AML-193 (cell line): ENCODE measurements around the gene FTCD.

Source experiments
- DNase-seq, 2 experiments: peaks; one replicate each; lab custom pipeline; 2025; lab: John Stamatoyannopoulos, UW

Gene FTCD

DNA sequence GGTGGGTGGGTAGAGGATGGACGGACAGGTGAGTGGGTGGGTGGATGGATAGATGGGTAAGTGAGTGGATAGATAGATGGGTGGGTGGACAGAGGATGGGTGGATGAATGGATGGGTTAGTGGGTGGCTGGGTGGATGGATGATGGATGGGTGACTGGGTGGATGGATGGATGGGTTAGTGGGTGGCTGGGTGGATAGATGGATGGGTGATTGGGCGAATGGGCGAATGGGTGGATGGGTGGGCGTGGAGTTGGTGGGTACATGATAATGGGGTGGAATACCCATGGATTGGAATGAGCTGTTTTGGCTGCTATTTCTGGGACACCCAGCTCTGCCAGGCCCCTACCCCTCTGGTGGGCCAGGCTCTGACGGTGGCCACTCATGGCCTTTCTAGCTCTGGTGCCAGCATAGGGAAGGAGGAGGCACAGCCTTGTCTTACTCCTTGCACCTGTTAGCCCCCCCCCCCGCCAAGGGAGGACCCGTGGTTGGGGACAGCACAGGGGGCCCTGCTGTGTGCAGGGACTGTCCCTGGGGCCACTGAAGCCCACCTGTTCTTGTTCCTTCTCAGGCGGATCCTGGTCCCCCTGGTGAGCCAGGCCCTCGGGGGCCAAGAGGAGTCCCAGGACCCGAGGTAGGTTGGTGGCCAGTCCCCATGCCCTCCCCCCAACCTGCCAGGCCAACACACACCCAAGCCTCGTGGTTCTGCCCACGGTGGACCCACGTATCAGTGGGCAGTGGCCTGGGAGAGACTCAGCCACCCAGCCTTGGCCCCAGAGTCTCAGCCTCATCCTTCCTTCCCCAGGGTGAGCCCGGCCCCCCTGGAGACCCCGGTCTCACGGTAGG is 31.1 kb downstream of the FTCD start:
- DNase-seq, result no peak

GRCh38 chr21:46122758-46123683 is 32.4 kb downstream of the FTCD start:
- no peak for DNase-seq

GRCh38 chr21:46122237-46122671 is 33.1 kb downstream of the FTCD start:
- DNase-seq, result no peak

DNA sequence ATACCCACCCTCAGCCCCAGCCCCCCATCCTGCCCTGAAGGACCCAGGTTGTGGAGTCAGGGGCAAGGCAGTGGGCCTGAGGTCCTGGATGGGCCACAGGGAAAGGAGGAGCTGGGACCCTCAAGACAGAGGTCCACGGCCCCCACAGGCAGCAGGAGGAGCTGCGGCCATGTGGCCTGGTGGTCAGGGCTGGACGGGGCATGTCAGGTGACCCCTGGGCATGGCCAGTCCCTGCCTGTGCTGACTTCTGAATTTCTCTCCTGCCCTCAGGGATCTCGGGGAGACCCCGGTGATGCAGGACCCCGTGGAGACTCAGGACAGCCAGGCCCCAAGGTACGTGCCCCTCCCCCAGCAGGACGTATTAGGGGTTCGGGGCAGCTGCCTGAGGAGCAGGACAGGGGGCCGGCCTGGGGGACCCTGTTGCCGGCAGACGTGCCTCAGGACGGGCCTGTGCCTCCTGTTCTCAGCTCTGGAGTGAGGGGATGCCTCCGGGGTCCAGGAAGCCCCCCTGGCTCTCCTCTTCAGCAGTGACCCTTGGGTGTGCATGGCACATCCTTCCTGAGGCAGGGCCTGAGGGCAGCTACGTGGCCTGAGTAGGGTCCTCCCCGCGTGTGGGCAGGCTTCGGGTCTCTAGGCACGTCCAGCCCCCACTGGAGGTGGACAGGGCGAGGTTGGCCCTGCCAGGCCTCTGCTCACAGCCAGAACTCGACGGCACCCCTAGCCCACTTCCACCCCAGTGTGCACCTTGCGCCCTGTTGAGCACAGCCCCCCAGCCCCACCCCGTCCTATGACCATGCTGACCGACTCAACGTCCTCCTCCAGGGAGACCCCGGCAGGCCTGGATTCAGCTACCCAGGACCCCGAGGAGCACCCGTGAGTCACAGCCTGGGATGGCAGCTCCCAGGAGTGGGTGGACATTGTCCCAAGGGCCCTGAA is 33.8 kb downstream of the FTCD start:
- DNase-seq, result no peak

DNA sequence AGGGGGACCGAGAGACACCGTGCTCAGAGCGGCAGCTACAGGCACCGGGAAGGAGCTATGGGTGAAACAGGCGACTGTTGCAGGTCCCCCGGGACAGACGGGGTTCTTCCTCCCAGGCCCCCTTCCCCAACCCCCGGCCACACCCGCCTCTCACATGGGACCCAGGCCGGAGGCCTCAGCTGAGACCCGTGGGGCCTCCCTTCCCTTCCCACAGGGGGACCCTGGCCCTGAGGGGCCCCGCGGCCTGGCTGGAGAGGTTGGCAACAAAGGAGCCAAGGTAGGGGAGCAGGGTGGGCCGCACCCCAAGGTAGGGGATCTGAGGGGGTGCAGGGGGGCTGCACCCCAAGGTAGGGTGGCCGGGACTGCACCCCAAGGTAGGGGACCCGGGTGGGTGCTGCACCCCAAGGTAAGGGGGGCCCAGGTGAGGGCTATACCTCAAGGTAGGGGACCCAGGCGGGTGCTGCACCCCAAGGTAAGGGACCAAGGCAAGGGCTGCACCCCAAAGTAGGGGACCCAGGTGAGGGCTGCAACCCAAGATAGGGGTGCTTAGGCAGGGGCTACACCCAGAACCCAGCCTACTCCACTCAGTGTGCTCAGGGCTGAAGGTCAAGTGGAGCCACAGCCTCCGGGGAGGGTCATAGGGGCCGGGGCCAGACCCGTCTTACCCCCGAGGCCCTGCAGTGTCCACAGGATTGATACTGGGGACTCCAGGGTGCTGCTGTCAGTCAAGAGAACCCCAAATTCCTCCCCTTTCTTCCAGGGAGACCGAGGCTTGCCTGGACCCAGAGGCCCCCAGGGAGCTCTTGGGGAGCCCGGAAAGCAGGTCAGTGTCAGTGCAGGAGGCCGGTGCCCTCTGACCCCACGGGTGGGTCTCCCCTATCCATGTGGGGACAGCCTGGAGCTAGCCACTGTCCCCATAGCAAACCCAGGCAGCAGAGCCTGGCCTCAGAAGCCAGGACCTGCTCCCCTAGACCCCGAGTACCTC is 34.8 kb downstream of the FTCD start:
- no peak for DNase-seq

DNA sequence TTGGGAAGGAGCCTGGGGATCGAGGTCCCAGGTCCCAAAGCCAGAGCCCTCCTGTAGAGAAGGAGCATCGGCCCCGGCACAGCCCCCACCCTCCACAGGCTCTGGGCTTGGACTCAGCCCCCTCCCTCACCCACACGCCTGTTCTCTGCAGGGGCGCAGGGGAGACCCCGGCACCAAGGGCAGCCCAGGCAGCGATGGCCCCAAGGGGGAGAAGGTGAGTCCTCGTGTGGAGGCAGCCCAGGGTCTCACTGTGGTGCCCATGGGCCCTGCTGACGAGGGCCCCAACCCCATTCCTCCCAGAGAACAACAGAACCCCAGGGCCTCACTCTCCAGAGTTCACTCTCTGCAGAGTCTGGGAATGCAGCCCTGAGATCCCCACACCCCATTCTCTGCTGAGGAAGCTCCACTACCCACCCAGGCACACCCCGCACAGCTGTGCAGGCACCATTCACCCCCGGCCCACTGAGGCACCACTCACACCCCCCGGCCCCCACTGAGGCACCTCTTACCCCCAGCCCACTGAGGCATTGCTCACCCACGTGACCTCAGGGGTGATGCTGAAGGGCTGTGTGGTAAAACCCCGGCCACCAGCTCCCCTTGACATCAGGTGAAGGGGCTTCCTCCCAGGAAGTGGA is 35.6 kb downstream of the FTCD start:
- no peak for DNase-seq

GRCh38 chr21:46119144-46119636 is 36.2 kb downstream of the FTCD start:
- no peak for DNase-seq

GRCh38 chr21:46118316-46119143 is 36.8 kb downstream of the FTCD start:
- DNase-seq, result no peak

- DNase-seq, result no peak
These were observed 37.6 kb downstream of the FTCD start for GRCh38 chr21:46117586-46118315.

GRCh38 chr21:46116776-46117585 is 38.4 kb downstream of the FTCD start:
- DNase-seq, result no peak

- DNase-seq, result no peak
These were observed 39.1 kb downstream of the FTCD start for GRCh38 chr21:46116189-46116775.

GRCh38 chr21:46115441-46116188 is 39.8 kb downstream of the FTCD start:
- DNase-seq, result no peak

DNA sequence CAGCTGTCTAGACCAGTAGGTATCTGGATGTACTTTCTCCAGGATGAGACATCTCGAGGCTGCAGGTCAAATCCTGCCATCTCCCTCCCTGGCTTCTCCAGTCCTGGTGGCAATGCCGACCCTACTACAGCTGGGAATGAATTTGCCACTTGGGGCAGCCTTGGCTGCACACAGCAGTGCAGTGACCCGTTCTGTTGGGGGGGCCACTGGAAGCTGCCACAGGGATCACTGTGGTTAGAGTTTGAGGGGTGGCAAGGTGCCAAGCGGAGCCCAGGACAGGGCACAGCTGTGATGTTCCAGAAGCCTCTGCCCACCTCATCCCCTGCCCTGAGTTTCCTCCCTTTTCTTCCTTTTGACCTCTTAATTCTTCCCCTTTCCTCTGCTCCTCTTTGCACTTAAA is 40.4 kb downstream of the FTCD start:
- no peak for DNase-seq

GRCh38 chr21:46113497-46114176 is 41.7 kb downstream of the FTCD start:
- no peak for DNase-seq

- no peak for DNase-seq
These were observed 42.6 kb downstream of the FTCD start for GRCh38 chr21:46112725-46113215.
